GM21367 (cell line): ENCODE data around the gene POU6F2.

Source experiments
- ATAC-seq: cut with Tn5 transposase; IDR thresholded peaks from one replicate; pipeline ENCODE4 v1.9.1; 2021; ENCODE audit not compliant: unreplicated experiment

Gene POU6F2

DNA sequence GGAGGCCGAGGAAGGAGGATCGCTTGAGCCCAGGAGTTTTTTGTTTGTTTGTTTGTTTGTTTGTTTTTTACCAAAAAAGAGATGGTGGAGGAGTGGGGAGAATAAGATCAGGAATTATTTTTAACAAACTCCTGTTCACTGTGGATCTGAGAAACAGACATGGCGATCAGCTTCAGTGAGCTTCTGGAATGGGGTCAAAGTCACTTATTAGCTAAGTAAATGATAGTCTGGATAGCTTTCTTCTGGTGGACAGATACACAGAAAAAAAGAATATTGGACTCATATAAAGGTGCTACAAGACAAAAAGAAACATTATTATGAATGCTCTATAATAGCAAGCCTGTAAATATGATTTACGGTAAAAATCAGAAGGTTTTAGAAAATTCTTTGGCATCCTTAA, 85.1 kb downstream of the POU6F2 start:
- no peak for ATAC-seq

DNA sequence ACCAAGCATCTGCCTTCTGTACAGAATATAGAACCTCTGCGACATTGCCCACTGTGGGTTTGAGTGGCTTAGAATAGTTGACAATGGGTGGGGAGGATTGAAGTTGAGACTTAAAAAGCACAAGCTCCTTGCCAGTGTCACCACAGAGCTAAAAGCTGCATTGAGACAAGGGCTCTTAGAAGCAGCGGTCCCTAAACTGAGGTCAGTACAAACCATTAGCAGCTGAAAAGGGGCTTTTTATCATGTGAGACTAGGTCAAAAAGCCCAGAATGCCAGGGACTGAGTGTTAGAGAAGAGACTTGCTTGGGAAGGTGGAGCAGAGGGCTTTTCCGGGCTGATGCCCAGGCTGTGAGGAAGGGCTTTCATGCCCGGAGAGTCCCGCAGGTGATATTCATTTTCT, 91.3 kb downstream of the POU6F2 start:
- no peak for ATAC-seq

DNA sequence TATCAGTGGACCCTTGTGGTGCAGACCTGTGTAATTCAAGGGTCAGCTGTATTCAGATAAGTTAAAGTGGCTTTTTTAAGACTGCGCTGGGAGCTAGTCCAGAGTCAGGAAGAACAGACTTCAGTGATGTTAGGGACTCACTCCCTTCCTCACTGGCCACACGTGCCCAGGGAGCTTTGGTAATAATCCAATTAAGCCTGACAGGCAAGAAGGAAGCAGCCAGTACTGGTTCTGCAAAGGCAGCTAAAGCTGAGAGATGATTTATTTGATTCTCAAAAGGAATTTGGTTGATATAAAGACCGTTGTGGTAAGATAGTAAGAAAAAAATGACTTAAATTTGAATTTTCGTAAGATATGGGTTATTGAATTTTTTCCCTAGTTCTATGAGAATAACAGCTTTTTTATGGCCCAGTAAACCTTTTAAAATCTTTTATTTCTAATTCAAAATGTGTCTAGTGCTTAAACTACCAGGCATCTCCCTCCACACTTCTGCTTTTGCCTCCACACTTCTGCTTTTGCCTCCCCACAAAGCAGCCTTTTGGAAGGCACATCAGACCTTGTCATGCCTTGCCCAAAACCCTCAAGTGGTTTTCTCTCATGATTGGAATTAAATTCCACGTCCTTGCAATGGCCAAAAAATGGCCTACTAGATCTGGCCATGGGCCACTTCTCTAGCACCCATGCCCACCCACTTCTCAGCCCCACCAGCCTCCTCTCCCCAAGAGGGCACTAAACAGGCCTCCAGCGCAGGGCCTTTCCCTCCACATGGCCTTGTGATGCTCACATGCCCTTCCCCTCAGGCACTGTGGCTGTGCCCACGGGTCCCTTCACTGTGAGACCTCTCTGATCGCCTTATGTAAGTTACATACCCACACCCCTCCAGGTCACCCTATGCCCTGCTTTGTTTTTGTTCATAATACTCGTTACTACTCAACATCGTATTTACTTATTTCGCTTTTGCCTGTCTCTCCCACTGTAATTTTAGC, 92.5 kb downstream of the POU6F2 start:
- no peak for ATAC-seq

DNA sequence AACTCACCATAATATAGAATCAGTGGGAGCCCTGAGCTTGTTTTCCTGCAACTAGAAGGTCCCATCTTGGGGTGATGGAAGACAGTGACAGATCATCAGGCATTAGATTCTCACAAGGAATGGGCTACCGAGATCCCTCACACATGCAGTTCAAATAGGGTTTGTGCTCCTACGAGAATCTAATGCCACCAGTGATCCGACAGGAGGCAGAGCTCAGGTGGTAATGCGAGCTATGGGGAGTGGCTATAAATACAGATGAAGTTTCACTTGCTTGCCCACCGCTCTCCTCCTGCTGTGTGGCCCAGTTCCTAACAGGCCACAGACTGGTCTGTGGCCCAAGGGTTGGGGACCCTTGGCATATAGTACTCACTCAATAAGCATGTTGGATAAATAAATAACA, 93.4 kb downstream of the POU6F2 start:
- ATAC-seq: no peak

DNA sequence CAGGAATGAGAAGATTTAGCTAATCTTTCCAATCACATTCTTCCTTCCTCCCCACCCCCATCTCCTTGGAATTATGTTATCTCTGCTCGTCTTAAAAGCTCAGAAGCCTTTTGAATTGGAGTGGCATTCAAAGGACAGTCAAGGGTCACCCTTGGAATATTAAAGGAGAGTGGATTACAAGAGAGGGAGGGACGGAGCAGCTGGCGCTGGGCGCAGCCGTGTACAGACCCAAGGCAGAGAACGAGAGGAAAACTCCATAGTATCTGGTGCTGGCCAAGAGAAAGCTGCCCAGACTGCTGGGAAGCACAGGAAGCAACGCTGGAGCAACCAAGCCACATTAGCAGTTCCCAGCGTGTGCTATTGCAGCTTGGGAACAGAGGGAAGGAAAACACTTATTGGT, 95.7 kb downstream of the POU6F2 start:
- no peak for ATAC-seq

DNA sequence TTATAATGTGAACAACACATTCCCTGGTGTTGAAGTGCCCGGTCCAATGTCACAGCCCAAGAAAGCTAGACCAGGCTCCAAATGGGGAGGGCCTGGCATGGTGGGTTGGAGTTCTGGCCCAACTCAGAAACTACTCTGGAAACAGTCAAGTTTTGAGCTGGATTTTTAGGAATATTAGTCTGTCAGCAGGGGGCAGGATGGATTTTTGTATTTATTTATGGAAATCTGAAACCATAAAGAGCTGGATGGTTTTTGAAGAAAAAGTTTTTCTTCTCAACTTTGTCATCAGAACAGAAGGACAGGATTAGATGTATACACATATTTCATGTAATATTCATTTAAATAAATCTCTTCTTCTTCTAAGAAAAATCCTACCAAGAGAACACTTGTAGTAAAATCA, 97.5 kb downstream of the POU6F2 start:
- ATAC-seq: no peak

DNA sequence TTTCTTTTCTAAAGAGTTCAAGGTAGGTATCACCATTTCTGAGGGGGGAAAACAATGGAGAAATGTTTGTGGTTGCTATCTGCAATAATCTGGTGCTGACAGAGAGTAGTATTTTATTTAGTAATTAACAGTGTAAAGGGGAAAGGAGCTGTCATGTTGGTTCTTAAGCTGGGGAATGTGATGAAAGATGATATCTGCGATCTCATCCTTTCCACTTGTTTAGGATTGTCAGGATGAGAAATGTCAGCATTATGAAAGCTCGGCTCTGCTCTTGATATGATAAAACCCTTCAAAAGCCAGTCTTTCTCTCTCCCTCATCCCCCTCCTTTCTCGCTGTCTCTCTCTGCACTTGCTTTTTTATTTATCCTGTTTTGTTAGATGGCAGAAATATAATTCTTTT, 106.1 kb downstream of the POU6F2 start:
- ATAC-seq: no peak

DNA sequence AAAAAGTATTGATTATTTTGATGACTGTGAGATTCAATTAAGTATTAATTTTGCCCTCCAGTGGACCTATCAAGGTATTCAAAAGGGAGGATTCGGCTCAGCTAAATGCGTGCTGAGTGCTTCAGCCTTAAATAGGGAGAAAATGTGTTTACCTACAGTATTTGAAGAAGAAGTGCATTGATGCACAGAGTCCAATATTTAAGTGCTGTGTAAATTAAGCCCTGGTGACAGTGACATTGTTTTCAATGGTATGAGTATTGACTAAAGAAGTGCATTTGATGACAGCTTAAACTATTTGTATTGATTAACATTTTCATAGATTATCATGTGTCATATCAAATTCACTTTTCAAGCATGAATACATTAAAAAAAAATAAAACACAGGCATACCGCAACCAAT, 106.6 kb downstream of the POU6F2 start:
- ATAC-seq: no peak

DNA sequence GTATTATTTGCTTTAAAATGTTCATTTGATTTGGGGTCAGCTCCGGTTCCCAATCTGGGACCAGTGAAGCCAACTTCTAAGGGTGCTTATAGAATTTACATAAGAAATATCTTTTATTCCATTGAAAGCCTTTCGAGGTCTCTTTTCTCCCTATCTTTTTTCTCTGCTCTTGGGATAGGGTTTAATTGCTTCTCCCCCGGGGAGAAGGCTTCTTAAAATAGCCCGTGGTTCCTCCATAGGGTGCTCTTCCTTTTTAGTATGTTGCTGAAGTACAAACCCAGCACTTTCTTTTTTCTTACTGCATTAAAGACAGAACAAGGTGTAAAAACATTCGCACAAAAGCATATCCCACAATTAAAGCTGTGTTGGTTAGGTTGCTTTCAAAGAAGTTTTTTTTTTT, 107.5 kb downstream of the POU6F2 start:
- no peak for ATAC-seq

DNA sequence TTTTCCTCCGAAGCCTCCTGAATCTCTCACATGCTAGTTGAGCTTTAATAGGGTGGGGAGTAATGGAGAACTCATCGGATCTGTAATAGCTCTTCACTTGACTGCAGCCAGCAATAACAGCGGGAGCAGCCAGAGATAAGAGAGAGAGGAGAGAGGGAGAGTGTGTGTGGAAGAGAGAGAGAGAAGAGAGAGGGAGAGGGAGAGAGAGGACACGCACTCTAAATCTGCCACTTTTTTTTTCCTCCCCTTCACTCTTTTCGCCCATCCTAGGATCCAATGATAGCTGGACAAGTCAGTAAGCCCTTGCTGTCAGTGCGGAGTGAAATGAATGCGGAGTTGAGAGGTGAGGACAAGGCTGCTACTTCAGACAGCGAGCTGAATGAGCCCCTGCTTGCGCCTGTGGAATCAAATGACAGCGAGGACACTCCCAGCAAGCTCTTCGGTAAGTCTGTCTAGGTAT, 107.9 kb downstream of the POU6F2 start:
- no peak for ATAC-seq

DNA sequence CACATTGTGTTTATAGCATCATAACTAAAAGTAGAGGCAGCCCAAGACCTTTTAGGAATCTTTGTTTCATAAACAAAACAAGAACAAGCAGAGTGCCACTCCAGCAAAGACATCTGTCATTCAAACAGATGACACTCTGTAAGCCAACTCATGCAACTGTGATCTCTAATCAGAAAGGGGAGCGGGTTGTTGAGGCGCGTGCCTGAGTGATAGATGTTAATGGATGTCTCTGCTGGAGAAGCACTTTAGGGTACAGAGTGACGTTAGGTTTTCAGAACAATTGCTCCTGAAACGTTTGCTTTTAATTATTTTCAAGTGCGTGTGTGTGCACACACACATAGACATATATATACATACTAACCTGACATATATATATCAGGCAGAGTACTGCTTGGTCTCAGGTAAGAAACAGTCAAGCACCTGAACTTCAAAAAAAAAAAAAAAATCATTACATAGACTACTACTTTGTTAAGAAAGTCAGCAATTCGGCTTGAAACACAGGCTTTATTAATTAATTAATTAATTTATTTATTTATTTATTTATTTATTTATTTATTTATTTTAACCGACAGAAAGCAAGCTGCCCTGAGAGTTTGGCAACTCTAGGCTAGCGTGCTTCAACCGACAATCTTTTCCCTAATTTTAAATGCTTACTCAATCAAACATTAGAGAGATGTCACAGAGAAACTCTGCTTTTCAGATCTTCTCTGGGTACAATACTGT, 109.1 kb downstream of the POU6F2 start:
- no peak for ATAC-seq

DNA sequence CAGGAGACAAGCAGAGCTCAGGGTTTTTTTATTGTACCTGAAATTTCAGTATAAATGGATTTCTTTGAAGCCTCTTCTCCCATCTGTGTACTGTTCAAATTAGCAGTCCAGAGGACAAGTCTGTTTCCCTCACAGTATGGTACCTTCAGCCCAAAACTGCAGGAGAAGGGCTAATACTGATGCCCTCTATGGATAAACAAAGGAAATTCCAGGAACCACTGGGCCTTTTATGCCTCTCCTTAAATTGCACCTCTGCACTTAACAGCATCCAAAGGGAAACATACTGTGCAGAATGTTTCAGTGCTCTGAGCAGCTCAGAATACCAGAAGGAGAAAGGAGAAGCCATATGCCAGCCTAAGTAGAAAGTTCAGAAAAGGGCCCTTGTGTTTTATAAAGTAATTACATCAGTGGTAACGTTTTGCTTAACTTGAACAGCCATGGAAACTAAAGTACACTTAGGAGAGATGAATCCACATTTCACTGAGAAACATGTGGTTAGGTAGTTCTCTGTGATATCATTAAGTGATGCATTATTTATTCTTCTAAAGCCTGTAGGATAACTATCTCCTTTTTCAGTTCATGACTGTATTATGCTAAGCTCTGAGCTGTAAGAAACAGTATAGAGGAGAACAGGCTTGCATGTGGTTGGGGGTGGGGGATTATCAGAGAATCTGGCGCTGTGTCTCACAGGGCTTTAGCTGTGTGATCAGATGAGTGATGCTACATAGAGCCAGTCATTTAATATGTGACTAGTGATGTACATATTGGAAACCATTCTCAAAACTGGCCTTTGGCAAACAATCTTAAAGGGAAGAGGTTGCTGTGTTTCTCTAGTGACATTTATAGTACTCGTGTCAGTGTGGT, 111.3 kb downstream of the POU6F2 start:
- ATAC-seq: no peak

DNA sequence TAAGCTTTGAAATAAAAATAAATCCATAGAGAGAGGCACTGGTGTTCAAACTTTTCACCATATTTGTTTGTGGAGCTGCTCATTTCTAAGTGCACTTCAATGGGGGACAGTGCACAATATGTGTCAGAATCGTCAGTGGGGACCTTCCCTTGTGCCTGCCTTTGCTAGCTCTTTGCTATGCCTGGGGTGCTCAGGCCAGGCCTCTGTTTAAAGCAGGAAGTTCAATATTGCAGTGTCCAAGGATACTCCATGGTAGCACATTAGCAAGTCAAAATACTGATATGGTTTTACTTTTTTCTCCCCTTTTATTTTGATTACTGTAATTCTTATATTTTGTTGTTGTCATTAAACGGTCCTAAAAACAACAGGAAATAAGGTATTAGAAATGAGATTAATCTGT, 113.4 kb downstream of the POU6F2 start:
- ATAC-seq: no peak

DNA sequence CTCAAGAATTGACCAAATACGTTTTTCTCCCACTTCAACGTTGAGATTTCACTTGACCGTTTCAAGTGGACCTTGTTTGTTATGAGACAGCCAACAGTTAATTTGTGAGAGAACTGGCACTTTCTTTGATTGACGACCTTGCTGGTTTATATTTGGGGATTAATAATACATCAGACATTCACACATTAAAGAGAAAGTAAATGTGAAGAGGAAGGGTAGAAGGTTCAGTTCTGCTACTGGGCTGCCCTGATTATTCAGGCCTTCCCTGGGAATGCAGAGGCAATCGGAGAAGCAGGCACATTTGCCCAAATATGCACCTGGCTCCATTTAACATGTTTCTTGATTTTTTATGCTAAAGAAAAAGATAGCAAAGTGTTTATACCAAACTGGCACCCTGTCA, 114.1 kb downstream of the POU6F2 start:
- no peak for ATAC-seq

DNA sequence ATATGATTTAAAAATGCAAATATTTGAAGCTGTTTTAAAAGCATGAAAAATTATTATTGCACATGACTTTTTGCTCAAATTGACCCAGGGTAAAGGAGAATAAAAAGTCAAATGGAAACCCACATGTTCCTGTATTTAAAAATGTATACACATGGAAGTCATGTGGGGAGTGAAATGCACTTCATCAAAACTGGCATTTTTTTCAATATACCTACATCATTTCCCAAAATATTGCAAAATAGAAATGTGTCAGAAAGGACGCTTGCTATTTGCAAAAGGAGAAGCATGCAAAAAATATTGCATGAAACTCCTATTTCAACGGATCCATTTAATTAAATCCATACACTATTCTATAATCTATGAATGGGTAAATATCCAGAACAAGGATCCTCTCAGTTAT, 117.0 kb downstream of the POU6F2 start:
- ATAC-seq: no peak

DNA sequence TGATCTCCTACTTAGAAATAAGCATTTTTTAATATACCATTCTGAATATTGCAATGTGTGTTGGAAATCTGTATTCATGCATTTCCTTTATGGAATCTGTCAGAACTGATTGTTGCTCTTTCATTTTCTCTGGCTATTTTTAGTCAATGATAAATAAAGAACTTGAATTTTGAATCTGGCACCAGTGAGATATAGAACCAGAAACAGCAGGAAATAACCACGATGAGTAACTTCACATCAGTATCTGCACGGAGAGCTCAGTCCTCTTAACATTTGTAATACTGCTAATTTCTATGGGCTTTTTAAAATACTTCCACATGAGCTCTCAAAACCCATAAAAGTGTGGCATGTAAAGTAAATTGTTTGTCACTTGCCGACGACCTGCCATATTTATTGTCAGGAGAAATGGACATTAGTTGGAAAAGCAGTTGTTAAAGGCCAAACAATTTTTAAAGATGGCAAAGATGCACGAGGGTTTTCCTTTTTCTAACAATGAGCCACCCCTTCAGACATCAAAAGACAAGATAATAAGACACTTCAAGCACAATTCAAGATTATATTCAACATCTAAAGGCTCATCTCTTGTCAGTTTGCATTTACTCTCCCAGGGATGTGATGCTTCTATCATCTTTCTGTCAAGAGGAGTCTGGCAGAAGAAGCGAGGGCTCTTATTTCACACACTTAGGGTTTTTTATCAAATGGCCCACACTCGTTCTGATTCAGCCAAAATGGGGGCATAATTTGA, 118.3 kb downstream of the POU6F2 start:
- no peak for ATAC-seq

DNA sequence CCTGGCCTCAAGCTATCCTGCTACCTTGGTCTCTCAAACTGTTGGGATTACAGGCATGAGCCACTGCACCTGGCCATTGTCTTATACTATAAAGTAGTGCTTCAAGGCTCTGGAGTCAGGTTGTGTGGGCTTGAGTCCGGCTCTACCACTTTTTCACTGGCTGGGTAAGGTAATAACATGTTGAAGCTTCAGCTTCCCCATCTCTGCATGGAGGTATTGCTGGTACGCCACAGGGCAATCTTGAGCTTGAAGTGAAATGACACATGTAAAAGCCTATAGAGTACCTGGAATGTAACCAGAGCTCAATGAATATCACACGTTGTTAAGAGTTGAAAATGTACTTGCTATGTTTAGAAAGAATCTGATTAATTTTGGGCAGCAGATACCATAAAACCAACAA, 120.8 kb downstream of the POU6F2 start:
- ATAC-seq: no peak

DNA sequence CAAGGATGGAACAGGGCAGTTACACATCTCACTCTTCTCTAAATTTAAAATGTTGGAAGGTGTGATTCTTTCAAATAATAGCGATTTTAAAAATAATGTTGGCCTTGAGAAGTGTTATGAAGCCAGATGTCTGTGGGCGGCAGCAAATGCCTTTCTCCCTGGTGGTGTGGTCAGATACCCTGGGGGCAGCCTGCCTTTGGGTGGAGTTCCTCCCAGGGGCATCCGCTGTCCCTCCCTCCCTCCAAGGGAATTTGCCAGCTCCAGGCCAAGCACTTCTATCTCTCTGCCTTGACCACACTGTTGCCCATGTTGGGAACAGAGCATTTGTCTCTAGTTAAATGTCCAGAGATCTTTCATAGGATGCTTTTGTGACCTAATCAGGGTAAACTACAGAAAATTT, 121.4 kb downstream of the POU6F2 start:
- ATAC-seq: no peak

DNA sequence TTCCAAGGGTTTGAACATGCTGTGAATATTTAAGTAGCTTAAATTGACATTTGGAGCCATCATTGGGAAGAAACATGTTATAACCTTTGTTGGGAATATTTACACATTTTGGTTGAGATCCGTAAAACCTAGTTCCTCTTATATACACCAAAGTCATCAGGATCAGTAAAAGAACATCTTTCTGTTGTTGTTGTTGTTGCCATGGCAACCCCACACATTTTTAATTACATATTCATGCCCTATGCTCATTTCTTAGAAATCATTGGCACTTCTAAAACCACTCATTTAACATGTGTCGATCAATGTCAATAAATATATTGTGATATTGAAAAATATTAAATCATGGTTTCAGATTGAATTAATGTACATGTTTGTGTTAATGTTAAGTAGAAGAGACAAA, 122.6 kb downstream of the POU6F2 start:
- no peak for ATAC-seq

DNA sequence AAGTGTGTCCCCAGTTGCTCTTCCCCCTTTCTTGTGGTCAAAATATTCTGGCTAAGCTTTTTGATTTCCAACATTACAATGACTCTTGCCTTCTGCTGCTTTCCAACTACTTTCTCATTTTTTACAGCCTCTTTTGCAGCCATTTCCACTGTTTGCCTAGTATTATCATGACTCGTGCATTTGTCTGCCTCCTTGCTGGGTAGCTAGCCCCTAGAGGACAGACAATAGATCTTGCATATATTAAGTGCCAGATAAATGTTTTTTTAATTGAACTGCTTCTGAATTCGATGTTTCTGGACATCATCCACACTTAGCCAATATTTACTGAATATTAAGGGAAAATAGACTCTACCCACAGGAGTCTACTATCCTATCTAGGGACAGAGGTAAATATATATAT, 124.5 kb downstream of the POU6F2 start:
- ATAC-seq: no peak

DNA sequence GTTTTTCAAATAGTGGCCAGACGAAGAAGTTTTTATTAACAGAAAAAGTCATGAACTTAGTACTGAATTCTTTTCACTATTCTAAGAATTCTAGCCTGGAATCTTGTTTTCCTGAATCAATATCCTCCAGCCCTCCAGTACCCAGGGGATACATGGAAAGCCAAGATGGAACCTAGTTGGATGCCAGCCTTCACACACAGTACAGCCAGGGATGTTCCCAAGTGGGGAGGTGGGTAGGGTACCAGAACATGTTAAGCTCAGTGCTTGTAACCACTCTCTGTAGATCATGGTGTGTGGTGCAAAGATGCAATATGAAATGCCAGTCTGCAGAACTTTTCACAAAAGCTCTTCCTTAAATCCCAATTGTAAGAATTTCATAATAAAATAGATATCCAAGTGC, 128.0 kb downstream of the POU6F2 start:
- ATAC-seq: no peak
